ENCODE data around the gene CYFIP1. TPM values are rescaled to one million over a fixed set of nuclear protein-coding genes. Genes with fewer than 3 reads are reported as not detected.

CYFIP1 gene
- total and polyA plus RNA-seq, 10 of the 15 experiments (the other 5 are each of a cell fraction or from before 2014, with no cell fraction given) = 3.5 to 46.2 (median 28.3) TPM

DNA sequence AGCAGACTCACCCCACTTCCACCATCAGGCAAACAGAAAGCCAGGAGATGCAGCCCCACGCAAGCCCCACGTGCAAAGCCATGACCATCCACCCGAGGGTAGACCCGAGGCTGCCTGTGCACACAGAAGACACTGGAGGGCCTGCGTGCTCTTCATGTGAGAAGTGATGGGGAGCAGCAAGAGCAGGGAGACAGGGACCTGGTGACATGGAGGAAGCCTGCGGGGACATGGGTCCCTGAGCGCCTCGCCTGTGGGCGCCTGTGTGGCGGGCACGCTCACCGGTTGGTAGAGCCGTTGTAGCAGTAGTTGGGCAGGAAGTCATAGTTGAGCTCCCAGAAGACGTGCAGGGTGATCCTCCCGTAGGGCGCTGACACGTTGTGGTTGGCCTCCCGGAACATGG lies 76.7 kb downstream of the CYFIP1 start:
- H3K9me3 ChIP-seq (replicated peaks; ENCODE audit: control insufficient read depth, insufficient read depth, low read length) = no peaks in the 10 kb centered on the region; the same call in 2 of the 3 replicates
- FAIRE-seq (no peak), DNase-seq (ENCODE audit: low read depth, low spot score) (no peak), ATAC-seq (no peak)
- no peak overlapping the region for H3K4me2 ChIP-seq (ENCODE audit: control insufficient read depth, insufficient read depth)
- intact Hi-C loops (cut with micrococcal nuclease; ENCODE audit: unreplicated experiment) = no loop called here
- H3K27ac ChIP-seq (ENCODE audit: control insufficient read depth, insufficient read depth) = no peak overlapping the region
- no peaks in the 10 kb centered on the region for H4K20me1 ChIP-seq (ENCODE audit: control insufficient read depth, insufficient read depth)
- H3K4me3 ChIP-seq = no peak overlapping the region
- in situ Hi-C loops (cut with MboI) = no loop called here
- no peak overlapping the region for H3K9ac ChIP-seq (ENCODE audit: control insufficient read depth, insufficient read depth, low read length)
- RAD21 ChIA-PET (ENCODE audit: unreplicated experiment) = no interaction called here
- CTCF ChIA-PET = no interaction called here
- H3K4me1 ChIP-seq (ENCODE audit: control insufficient read depth, insufficient read depth, low read length) = no peaks in the 10 kb centered on the region
- WGBS (ENCODE audit: insufficient coverage, insufficient replicate concordance, low lambda C conversion rate, missing lambda C conversion rate) = 91% methylated on average over 18 of the region's 18 CpGs
- POLR2A ChIA-PET = no interaction called here
- no TSS peak for BruUV-seq (replicated peaks)
- H3K79me2 ChIP-seq (ENCODE audit: control insufficient read depth, insufficient read depth, low read length) = no peaks in the 10 kb centered on the region
- TF ChIP-seq RAD21 (IDR thresholded peaks at IDR 0.05; ENCODE audit: insufficient read depth, low read depth, low read length) = 0 out of 2 replicates have a peak, but pooled peaks have one; percentile 14
- TF ChIP-seq CHD4 (IDR thresholded peaks at IDR 0.05) = no peak
- no peaks in the 10 kb centered on the region for H3K27me3 ChIP-seq (replicated peaks in 1 of 2; ENCODE audit: control insufficient read depth in 2 of 2, insufficient read depth in 2 of 2, low read length in 1 of 2)
- SMC1A ChIA-PET (ENCODE audit: uncharacterized antibody, unreplicated experiment) = no interaction called here
- H2AFZ ChIP-seq (ENCODE audit: control insufficient read depth, low read depth, low read length) = no peak overlapping the region
- peaks cover 10 to 11% of the 10 kb centered on the region in 2 experiments; a peak in 3 of 4 replicates for H3K36me3 ChIP-seq (ENCODE audit: control insufficient read depth in 2 of 2, insufficient read depth in 2 of 2, low read length in 1 of 2)

GRCh38 chr15:22902981-22903380 lies 77.2 kb downstream of the CYFIP1 start:
- ATAC-seq = no peak
- CTCF ChIA-PET = no interaction called here

More at GRCh38 chr15:22902981-22903380, 77.2 kb downstream of the CYFIP1 start:
- Histone ChIP-seq H4K20me1 (ENCODE audit: control insufficient read depth, insufficient read depth) (no peaks in the 10 kb centered on the region), H2AFZ (ENCODE audit: control insufficient read depth, low read depth, low read length) (no peak overlapping the region), H3K4me3 (no peak overlapping the region), H3K9me3 (replicated peaks; ENCODE audit: control insufficient read depth, insufficient read depth, low read length) (no peaks in the 10 kb centered on the region; the same call in 2 of the 3 replicates), H3K4me2 (ENCODE audit: control insufficient read depth, insufficient read depth) (no peak overlapping the region), H3K27me3 (replicated peaks in 1 of 2; ENCODE audit: control insufficient read depth in 2 of 2, insufficient read depth in 2 of 2, low read length in 1 of 2) (no peaks in the 10 kb centered on the region), H3K9ac (ENCODE audit: control insufficient read depth, insufficient read depth, low read length) (no peak overlapping the region), H3K36me3 (ENCODE audit: control insufficient read depth in 2 of 2, insufficient read depth in 2 of 2, low read length in 1 of 2) (peaks cover 10 to 11% of the 10 kb centered on the region in 2 experiments; a peak in 3 of 4 replicates), H3K27ac (ENCODE audit: control insufficient read depth, insufficient read depth) (no peak overlapping the region), H3K79me2 (ENCODE audit: control insufficient read depth, insufficient read depth, low read length) (no peaks in the 10 kb centered on the region), H3K4me1 (ENCODE audit: control insufficient read depth, insufficient read depth, low read length) (no peaks in the 10 kb centered on the region)
- intact Hi-C loops (cut with micrococcal nuclease; ENCODE audit: unreplicated experiment) = no loop called here
- BruUV-seq (replicated peaks) = no TSS peak
- RAD21 ChIA-PET (ENCODE audit: unreplicated experiment) = no interaction called here
- DNase-seq (ENCODE audit: low read depth, low spot score) = no peak
- no peak for FAIRE-seq
- SMC1A ChIA-PET (ENCODE audit: uncharacterized antibody, unreplicated experiment) = no interaction called here
- POLR2A ChIA-PET = no interaction called here
- no peak for TF ChIP-seq EZH2 (IDR thresholded peaks at IDR 0.05; ENCODE audit: borderline replicate concordance, control insufficient read depth, low read depth, low read length)
- TF ChIP-seq ATF7 (IDR thresholded peaks at IDR 0.05; ENCODE audit: low read depth) = no peak
- no peak for TF ChIP-seq NKRF (conservative IDR thresholded peaks at IDR 0.05)
- TF ChIP-seq CBFB (IDR thresholded peaks at IDR 0.05; ENCODE audit: low read depth) = no peak
- TF ChIP-seq CHD4 (IDR thresholded peaks at IDR 0.05) = no peak
- no peak for TF ChIP-seq NR2C2 (IDR thresholded peaks at IDR 0.05; ENCODE audit: borderline replicate concordance, control insufficient read depth, insufficient read length, low read depth)
- 97% methylated on average over 11 of the region's 11 CpGs for WGBS (ENCODE audit: insufficient coverage, insufficient replicate concordance, low lambda C conversion rate, missing lambda C conversion rate)
- in situ Hi-C loops (cut with MboI) = no loop called here

Measured in GM12878 (cell line).